ENCODE measurements around the gene P3H1.
"Not testable (repeated sequence)": the region's sequence is repeated elsewhere in the genome, so short reads cannot be mapped to it uniquely, and the experiment has no call there.

Gene P3H1

GRCh38 chr1:42723511-42723910, 43.3 kb downstream of the P3H1 start:
- TF ChIP-seq CTCF (IDR thresholded peaks at IDR 0.05; ENCODE audit: insufficient read depth, low read length, missing control alignments): no peak
- POLR2A ChIA-PET: no interaction called here
- no peak overlapping the region for H3K4me3 ChIP-seq (ENCODE audit: low read depth, low read length)
- CTCF ChIA-PET: interaction anchor here (1.1 to 1.2 kb wide), 2 partner anchors 41 to 550 kb away, joined by 3 read pairs; partner anchors contain the start of gene YBX1
- no peak for DNase-seq (ENCODE audit: low read depth, low spot score)

GRCh38 chr1:42722403-42722802, 44.4 kb downstream of the P3H1 start:
- H3K4me3 ChIP-seq (ENCODE audit: low read depth, low read length); POLR2A ChIA-PET: not testable (repeated sequence)

GRCh38 chr1:42721926-42722325, 44.9 kb downstream of the P3H1 start:
- no peak for DNase-seq (ENCODE audit: low read depth, low spot score)
- ChIA-PET CTCF (no interaction called here), POLR2A (no interaction called here)
- no peak overlapping the region for H3K4me3 ChIP-seq (ENCODE audit: low read depth, low read length)
- no peak for TF ChIP-seq CTCF (IDR thresholded peaks at IDR 0.05; ENCODE audit: insufficient read depth, low read length, missing control alignments)

More at GRCh38 chr1:42722403-42722802, 44.4 kb downstream of the P3H1 start:
- CTCF ChIA-PET: interaction anchor here (1.2 kb wide), 1 partner anchor 549 kb away, joined by 3 read pairs; no protein-coding TSS in a partner anchor
- not testable (repeated sequence) for DNase-seq (ENCODE audit: low read depth, low spot score)

- no peak for TF ChIP-seq CTCF (IDR thresholded peaks at IDR 0.05; ENCODE audit: insufficient read depth, low read length, missing control alignments)
- ChIA-PET POLR2A (no interaction called here), CTCF (no interaction called here)
- H3K4me3 ChIP-seq (ENCODE audit: low read depth, low read length): no peak overlapping the region
- DNase-seq (ENCODE audit: low read depth, low spot score): no peak
These were observed 46.0 kb downstream of the P3H1 start for GRCh38 chr1:42720868-42721267.

- POLR2A ChIA-PET; CTCF ChIA-PET; DNase-seq (ENCODE audit: low read depth, low spot score); H3K4me3 ChIP-seq (ENCODE audit: low read depth, low read length): not testable (repeated sequence)
These were observed 52.4 kb downstream of the P3H1 start for GRCh38 chr1:42714441-42714840.

GRCh38 chr1:42713293-42713692, 53.5 kb downstream of the P3H1 start:
- no peak overlapping the region for H3K4me3 ChIP-seq (ENCODE audit: low read depth, low read length)
- DNase-seq (ENCODE audit: low read depth, low spot score): no peak
- ChIA-PET POLR2A (no interaction called here), CTCF (no interaction called here)
- no peak for TF ChIP-seq CTCF (IDR thresholded peaks at IDR 0.05; ENCODE audit: insufficient read depth, low read length, missing control alignments)

- CTCF ChIA-PET; DNase-seq (ENCODE audit: low read depth, low spot score); POLR2A ChIA-PET; H3K4me3 ChIP-seq (ENCODE audit: low read depth, low read length): not testable (repeated sequence)
These were observed 54.0 kb downstream of the P3H1 start for GRCh38 chr1:42712808-42713207.

- POLR2A ChIA-PET: no interaction called here
- CTCF ChIA-PET: no interaction called here
- no peak for TF ChIP-seq CTCF (IDR thresholded peaks at IDR 0.05; ENCODE audit: insufficient read depth, low read length, missing control alignments)
- H3K4me3 ChIP-seq (ENCODE audit: low read depth, low read length): no peak overlapping the region
- DNase-seq (ENCODE audit: low read depth, low spot score): no peak
These were observed 62.9 kb downstream of the P3H1 start for GRCh38 chr1:42703888-42704464.

Data from AG04449 (cell line).